GM19397 (cell line): ENCODE data around the gene UBE2E3.
A peak's percentile ranks its signal among the peaks of the same experiment; 100 is the strongest.

ENCODE experiments used
- ATAC-seq: cut with Tn5 transposase; IDR thresholded peaks from one replicate; pipeline ENCODE4 v1.9.1; 2021; ENCODE audit warnings: mild to moderate bottlenecking, moderate library complexity; ENCODE audit not compliant: unreplicated experiment

Gene UBE2E3

GRCh38 chr2:180978903-180979748 lies 1.3 kb upstream of the UBE2E3 start:
- no peak for ATAC-seq

- ATAC-seq, result no peak
These were observed 678 bp upstream of the UBE2E3 start for GRCh38 chr2:180979749-180980105.

DNA sequence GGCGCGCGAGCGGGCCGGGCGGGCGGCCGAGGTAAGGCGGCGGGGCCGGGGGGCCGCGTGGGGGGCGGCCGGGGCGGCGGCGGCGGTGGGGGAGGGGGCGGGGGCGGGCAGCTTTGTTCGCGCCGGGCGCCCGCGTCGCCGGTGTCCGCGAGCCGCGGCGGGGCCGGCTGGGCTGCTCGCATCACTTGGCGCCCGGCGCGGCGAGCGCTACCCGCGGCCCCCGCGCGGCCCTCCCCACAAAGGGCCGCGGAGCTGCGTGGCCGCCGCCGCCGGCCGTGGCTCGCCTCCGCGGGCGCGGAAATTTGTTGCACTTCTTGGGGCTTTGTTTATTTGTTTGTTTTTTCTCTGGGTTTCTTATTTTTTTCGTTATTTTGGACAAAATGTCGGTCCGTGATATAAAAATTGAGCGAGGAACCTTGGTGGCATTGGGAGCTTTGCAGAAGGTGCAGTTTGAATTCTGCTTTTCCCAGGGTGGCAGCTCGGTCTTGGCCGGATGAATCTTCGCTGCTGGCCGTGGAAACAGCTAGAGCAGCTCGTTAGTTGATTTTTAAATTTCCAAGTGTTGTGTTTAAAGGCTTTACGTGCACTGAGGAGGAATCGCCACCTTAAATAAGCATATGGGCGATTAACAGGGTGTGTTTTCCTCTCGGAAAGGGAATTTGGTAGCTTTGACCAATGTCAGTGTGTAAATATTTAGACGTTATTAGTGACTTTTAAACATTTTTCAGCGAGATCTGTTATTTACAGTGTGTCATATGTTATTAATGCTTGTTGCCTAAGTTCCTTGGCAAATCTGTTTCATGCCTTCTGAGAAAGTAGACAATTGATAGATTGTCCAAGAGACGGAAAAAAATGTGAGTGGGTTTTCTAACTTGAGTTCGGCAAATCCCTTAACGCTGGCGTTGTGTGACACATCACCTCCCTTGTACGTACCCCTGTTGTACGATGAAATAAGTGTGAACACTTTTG lies 822 bp downstream of the UBE2E3 start:
- peak; percentile 13 for ATAC-seq

DNA sequence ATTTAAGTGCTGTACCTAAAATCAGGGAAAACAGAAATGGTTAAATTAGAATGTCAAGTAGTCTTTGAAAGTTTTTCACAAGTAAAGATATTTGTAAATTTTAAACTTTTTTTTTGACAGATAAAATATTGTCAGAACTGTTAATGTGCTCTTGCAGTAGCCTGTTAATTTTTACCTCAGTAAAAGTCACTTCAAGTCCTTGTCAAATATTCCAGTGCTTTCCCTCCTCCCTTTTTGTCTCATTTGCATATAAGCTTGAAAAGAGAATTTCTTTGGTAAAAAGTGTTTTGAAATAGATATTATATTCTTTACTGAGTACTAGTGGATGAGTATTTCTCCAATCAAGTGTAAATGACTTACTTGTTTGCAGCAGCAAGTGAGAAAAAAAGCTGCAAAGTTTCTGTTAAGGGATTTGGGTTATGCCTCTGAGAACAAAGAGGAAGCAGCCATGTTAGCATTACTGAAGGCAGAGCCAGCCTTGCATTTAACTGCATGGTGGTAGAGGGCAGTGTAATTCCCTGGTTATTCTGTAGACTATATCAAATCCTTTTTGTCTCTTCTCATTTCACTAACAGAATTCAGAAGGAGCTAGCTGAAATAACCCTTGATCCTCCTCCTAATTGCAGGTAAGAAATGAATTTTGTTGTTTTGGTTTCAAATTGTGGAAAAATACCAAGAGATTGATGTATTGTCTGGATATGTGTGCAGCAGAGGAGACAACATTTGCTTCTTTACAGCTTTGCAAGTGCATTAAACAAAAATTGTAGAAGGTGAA lies 3.2 kb downstream of the UBE2E3 start:
- peak; percentile 22 for ATAC-seq

DNA sequence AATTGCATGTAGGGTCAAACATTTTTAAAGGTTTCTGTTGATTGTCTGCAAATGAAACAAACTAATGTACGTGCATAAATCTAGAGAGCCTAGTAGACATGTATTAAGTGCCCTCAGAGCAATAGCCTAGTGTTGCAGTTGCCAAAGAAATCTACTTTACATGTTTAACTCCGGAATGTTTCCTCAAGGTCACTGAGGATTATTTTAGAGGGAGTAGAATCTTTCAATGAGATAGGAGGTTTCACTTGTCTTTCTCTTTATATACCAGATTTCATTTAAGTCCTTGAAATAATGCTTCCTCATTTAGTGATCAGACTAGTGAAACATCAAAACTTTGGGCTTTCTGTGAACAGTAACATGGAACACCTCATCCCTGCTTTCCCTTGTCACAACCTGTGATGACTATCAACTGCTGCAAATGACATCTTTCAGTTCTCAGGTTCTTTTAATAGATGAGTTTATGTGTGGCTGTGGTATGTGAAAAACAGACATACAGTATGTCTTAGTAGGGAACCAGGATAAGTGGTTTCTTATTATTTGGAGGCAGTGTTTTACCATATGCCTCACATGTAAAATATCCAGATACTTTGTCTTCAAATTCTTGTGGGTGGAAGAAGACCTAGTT lies 5.5 kb downstream of the UBE2E3 start:
- ATAC-seq, result no peak

DNA sequence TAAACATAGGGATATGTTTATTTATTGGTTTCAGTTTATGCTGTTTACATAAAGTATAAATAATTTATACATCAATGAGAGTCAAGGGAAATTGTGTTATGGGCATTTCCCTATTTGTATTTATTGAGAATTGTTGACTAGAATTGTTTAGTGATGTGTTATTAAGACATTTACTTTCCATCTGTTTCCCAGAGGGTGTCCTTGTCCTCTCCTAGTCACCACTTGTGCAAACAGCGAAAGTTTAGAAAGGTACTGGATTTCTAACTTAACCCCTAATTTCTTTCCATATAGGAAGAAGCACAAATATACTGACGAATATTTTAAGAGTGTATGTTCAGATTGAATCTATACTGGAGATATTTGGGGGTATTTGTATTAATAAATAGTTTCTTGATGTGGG lies 6.7 kb downstream of the UBE2E3 start:
- no peak for ATAC-seq

- ATAC-seq, result no peak
These were observed 9.9 kb downstream of the UBE2E3 start for GRCh38 chr2:180990337-180990736.

DNA sequence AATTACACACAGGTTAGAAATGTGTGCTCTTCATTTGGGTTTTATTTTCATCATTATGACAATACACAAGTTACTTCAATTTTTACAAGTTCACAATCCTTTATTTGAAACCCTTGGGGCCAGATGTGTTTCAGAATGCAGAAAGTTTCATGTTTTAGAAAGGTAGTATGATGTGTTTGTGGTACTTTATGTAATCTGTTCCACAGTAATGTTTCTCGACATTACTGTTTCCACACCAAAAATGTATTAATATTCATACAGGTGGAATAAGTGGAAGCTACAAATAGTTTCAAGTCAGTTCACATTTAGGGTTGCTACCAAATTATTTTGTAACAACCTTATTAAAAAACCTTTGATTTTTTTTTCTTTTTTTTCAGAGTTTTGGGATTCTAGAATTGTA lies 10.4 kb downstream of the UBE2E3 start:
- ATAC-seq, result no peak

GRCh38 chr2:180991361-180991760 lies 11.0 kb downstream of the UBE2E3 start:
- no peak for ATAC-seq

DNA sequence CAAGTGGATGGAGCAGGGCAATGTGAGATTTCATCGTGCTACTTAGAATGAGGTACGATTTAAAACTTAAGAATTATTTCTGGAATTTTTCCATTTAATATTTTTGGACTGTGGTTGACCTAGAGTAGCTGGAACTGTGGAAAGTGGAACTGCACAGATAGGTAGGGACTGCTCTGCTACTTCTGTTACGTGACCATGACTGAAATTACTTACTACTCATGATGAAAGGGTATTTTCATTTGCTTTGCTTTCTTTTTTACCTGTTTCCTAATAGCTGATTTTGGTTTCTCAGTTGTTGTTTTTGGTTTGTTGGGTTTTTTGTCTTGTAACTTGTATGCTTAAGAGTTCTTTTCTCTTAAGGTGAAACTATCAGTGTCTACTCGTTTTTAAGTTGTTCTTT lies 11.4 kb downstream of the UBE2E3 start:
- peak; percentile 65 for ATAC-seq

DNA sequence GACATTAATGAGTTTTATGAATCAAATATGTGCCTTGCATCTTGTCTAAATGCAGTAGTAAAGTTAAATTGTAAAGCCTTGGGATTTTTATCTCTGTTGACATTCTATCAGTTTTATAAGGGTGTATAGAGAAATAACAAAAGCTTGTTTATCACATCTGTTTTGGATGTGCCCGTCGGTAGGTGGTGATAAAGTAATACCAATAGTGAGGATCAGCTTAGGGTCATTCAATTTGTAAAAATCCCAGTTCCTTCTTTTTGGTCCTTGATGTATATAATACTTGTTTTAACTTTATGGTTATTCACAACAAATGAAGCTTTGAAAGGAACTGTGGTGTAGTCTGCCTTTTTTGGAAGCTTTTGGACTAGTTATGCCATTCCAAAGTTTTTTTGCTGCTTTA lies 12.6 kb downstream of the UBE2E3 start:
- no peak for ATAC-seq

DNA sequence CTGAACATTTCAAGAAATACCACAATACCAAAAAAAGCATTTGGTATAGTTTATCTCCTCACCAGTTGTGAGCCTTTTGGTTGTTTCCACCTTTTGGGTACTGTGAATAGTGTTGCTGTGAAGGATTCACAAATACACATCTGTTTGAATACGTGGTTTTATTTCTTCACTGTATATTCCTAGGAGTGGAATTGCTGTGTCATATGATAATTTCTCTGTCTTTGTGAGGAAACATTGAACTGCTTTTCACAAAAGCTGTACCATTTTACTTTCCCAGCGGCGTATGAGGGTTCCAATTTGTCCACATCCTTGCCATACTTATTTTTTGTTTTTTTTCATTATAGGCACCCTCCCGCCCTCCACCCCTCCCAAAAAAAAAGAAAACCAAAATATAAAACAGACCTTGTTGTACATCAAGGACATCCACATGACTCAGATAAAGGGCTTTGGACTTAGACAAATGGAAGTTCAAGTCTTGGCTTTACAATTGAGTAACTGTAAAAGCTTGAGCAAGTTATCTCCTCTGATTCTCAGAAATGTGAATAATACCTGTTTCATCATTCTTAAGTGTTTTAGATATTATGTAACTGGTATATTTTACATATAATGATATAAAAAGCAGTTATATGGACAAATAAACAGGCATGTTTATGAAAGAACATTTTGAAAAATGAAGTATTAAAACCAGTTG lies 19.0 kb downstream of the UBE2E3 start:
- no peak for ATAC-seq

GRCh38 chr2:181004647-181005325 lies 24.4 kb downstream of the UBE2E3 start:
- no peak for ATAC-seq

DNA sequence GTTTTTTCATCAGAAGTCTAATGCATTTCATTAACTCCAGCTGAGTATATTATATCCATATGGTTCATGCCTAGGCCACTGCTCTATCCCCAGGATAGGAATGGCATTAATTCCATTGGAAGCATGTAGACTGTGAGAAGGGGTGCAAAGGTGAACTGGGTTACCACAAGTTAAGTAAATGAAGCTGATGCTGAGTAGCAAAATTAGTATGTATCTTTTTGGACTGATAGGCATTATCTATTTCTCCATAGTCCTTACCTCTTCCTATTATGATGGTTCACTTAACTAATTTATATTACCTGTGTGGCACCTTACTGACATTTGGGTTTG lies 24.9 kb downstream of the UBE2E3 start:
- ATAC-seq, result no peak

GRCh38 chr2:181005809-181006208 lies 25.4 kb downstream of the UBE2E3 start:
- no peak for ATAC-seq

DNA sequence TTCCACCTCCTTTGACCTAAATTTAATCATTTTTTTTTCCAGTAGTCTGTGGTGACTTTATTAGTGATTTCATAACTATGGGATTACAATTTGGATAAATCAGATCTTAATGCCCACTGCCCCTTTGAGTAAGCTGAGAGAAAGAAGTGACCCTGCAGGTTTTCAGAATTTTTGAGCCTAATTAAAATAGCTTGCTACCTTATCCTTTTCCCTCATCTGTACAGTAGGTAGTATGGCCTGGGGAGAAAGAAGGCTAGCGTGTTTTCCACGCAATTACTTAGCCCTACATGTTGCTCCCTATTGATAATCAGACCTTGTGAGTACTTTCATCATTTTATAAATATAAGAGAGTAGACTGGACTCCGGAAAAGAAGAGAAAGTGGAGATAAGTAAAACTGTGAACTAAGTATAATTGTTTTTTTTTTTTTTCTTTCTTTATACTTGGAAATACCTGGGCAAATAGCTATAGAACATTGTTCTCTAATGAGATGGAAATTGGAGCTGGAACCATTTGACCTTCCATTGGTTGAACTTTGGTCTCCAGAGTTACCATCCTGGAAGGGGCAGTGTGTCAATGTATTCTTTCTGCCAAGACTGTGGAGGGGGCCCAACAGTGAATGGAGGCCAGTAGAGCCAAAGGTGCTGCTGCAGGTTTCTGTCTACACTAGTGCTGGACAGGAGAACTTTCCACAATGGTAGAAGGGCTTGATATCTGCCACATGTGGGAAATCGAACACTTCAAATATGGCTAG lies 26.9 kb downstream of the UBE2E3 start:
- ATAC-seq, result no peak

GRCh38 chr2:181008407-181008806 lies 28.0 kb downstream of the UBE2E3 start:
- no peak for ATAC-seq

DNA sequence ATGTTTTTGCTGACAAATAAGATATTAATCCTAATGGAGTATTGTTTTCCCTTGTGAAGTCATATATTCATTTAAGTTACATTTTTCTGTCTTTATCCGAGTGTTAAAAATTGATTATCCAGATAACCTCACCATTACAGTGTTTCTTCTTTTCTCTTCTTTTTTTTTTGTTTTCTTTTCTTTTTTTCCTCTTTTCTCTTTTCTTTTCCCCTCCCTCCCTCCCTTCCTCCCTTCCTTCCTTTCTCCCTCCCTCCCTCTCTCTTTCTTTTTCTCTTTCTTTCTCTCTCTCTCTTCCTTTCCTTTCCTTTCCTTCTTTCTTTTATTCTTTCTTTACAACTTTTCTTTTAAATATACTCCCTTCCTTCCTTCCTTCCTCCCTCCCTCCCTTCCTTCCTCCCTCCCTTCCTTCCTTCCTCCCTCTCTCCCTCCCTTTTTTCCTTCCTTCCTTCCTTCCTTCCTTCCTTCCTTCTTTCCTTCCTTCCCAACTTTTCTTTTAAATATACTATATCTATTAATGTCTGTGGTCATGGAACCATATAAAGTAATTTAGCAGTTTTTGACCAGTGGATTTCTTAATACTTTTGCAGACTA lies 40.9 kb downstream of the UBE2E3 start:
- ATAC-seq, result no peak

DNA sequence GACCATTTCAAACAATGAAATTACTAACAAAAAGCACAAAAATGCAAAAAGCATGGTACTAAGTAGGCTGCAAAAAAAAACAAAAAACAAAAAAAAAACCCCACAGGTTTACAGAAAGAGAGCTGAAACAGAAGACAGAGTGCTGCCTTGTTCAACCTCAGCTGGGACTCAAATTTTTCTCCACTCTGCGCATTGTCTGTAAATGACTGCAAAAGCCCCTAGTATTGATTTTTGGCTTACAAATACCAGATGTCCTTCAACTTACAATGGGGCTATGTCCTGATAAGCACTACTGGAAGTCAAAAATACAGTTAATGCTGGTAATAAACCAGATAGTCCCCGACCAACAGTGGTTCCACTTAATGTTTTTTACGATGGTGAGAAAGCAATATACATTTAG lies 42.2 kb downstream of the UBE2E3 start:
- ATAC-seq, result no peak
